Adrenal gland (tissue), 5 donors: ENCODE results near the gene AGPAT3.

Source experiments
- POLR2A ChIP-seq, 2 donors: fragments of 450-650 bp; IDR thresholded peaks; one replicate each; pipeline ENCODE4 v1.6.1; 2017; ENCODE audit warnings: antibody characterized with exemption in 2 of 2, mild to moderate bottlenecking in 2 of 2, moderate library complexity in 1 of 2
- TF ChIP-seq, protein P1 (sequence below), 6 experiments: fragments of 450-650 bp in 4 of 6; fragments of 200-600 bp in 2 of 6; sonication (generic) in 1 of 6; IDR thresholded peaks; 1 replicate in 5 of 6; 2 replicates in 1 of 6; pipeline versions ENCODE4 v1.5.1 to v1.8.0; 2016 to 2021; ENCODE audit warnings: antibody characterized with exemption in 6 of 6, mild to moderate bottlenecking in 2 of 6, moderate library complexity in 1 of 6
- donor health status: DM: no; HTN: no; CAD: no.

DNA sequence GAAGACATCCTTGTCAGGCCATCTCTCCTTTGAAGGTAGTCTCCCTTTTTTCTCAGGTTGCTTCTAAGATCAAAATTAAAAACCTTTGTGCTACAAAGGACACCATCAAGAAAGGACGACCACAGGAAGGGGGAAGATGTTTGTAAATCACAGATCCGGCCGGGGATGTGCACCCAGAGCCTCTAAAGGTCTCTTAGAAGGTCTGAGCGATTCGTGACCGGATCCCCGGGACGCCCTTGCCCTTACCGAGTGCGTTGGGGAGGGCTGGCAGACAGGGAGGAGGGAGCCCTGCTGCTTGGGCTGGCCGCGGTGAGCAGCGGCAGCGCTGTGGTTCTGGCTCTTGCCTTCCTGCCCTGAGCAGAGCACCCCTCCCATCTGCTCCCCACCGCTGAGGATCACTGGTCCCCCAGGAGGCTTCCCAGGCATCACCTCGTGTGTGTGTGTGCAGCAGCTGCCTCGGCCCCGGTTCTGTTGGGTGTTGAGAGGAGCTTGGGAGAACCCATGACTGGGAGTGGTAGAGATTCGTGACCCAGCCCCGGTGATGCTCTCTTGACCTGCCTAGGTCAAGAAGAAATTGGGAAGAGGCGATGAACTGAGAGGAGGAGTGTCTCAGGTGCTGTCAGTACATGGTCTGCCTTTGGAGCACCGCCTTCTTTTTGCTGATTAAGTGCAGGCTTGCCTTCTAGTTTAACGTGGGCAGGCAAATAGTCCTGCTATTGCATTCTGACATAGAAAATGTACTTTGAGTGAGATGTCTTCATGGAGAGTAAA is 34.5 kb downstream of the AGPAT3 start:
- no peak for TF ChIP-seq POLR2A (IDR thresholded peaks at IDR 0.05)
- TF ChIP-seq, protein P1, sequence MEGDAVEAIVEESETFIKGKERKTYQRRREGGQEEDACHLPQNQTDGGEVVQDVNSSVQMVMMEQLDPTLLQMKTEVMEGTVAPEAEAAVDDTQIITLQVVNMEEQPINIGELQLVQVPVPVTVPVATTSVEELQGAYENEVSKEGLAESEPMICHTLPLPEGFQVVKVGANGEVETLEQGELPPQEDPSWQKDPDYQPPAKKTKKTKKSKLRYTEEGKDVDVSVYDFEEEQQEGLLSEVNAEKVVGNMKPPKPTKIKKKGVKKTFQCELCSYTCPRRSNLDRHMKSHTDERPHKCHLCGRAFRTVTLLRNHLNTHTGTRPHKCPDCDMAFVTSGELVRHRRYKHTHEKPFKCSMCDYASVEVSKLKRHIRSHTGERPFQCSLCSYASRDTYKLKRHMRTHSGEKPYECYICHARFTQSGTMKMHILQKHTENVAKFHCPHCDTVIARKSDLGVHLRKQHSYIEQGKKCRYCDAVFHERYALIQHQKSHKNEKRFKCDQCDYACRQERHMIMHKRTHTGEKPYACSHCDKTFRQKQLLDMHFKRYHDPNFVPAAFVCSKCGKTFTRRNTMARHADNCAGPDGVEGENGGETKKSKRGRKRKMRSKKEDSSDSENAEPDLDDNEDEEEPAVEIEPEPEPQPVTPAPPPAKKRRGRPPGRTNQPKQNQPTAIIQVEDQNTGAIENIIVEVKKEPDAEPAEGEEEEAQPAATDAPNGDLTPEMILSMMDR (IDR thresholded peaks at IDR 0.05): no peak
